SK-N-SH treated with all-trans-retinoic acid at 6 μM for 48 hours (cell line): ENCODE data around the gene ALPP.

Experiments
- ATAC-seq: fragments of 200-7000 bp; cut with Tn5 transposase; 3 replicates; pipeline ENCODE4 v1.9.1; 2020; ENCODE audit warnings: mild to moderate bottlenecking, moderate library complexity
- ARNTL ChIP-seq: fragments of 450-650 bp; formaldehyde crosslinking; IDR thresholded peaks from 2 replicates; pipeline ENCODE4 v1.5.0; 2020; ENCODE audit warnings: low read depth, mild to moderate bottlenecking, moderate library complexity, borderline replicate concordance
- BACH2 ChIP-seq: fragments of 250-450 bp; sonication (Bioruptor Pico); IDR thresholded peaks from 2 replicates; pipeline ENCODE4 v1.9.0; 2021; ENCODE audit warnings: mild to moderate bottlenecking, borderline replicate concordance
- ESRRG ChIP-seq: fragments of 250-450 bp; sonication (Bioruptor Pico); IDR thresholded peaks from 2 replicates; pipeline ENCODE4 v1.6.1; 2021; ENCODE audit warnings: mild to moderate bottlenecking
- ISL1 ChIP-seq: fragments of 250-450 bp; sonication (Bioruptor Pico); IDR thresholded peaks from 2 replicates; pipeline ENCODE4 v2.1.2; 2022; ENCODE audit warnings: mild to moderate bottlenecking, moderate library complexity
- OSR1 ChIP-seq: fragments of 250-450 bp; sonication (Bioruptor Pico); IDR thresholded peaks from 2 replicates; pipeline ENCODE4 v1.8.0; 2022; ENCODE audit warnings: moderate library complexity, mild to moderate bottlenecking, inconsistent platforms
- PATZ1 ChIP-seq: fragments of 250-450 bp; sonication (Bioruptor Pico); IDR thresholded peaks from 2 replicates; pipeline ENCODE4 v1.8.0; 2020; ENCODE audit warnings: mild to moderate bottlenecking, moderate library complexity, borderline replicate concordance
- PPARA ChIP-seq: fragments of 250-450 bp; sonication (Bioruptor Pico); IDR thresholded peaks from 2 replicates; pipeline ENCODE4 v1.5.0; 2020; ENCODE audit warnings: mild to moderate bottlenecking, borderline replicate concordance
- RARB ChIP-seq: fragments of 250-450 bp; sonication (Bioruptor Pico); IDR thresholded peaks from 2 replicates; pipeline ENCODE4 v1.8.0; 2021; ENCODE audit warnings: mild to moderate bottlenecking, moderate library complexity
- SNAI2 ChIP-seq: fragments of 250-450 bp; sonication (Bioruptor Pico); IDR thresholded peaks from 2 replicates; pipeline ENCODE4 v1.5.0; 2020; ENCODE audit warnings: mild to moderate bottlenecking, moderate library complexity
- TOX ChIP-seq: fragments of 250-450 bp; sonication (Bioruptor Pico); IDR thresholded peaks from 2 replicates; pipeline ENCODE4 v1.8.0; 2021; ENCODE audit warnings: mild to moderate bottlenecking, moderate library complexity, borderline replicate concordance
- ZC3H10 ChIP-seq: fragments of 250-450 bp; sonication (Bioruptor Pico); IDR thresholded peaks from 2 replicates; pipeline ENCODE4 v1.5.1; 2021; ENCODE audit warnings: mild to moderate bottlenecking, moderate library complexity
- ZFP3 ChIP-seq: fragments of 250-450 bp; sonication (Bioruptor Pico); IDR thresholded peaks from 2 replicates; pipeline ENCODE4 v1.5.0; 2020; ENCODE audit warnings: mild to moderate bottlenecking, moderate library complexity
- ZFP30 ChIP-seq: fragments of 450-650 bp; formaldehyde crosslinking; IDR thresholded peaks from 2 replicates; pipeline ENCODE4 v1.5.0; 2022; ENCODE audit warnings: mild to moderate bottlenecking, moderate library complexity
- ZNF565 ChIP-seq: fragments of 450-650 bp; formaldehyde crosslinking; conservative IDR thresholded peaks from 2 replicates; pipeline ENCODE4 v1.5.0; 2020; ENCODE audit warnings: low read depth, mild to moderate bottlenecking, moderate library complexity
- ZNF70 ChIP-seq: fragments of 450-650 bp; formaldehyde crosslinking; IDR thresholded peaks from 2 replicates; pipeline ENCODE4 v1.5.0; 2020; ENCODE audit warnings: mild to moderate bottlenecking, moderate library complexity
- ZNF8 ChIP-seq: fragments of 450-650 bp; formaldehyde crosslinking; IDR thresholded peaks from 2 replicates; pipeline ENCODE4 v1.5.0; 2020; ENCODE audit warnings: mild to moderate bottlenecking, moderate library complexity
- TF ChIP-seq, protein P1 (sequence below): fragments of 250-450 bp; sonication (Bioruptor Pico); IDR thresholded peaks from 2 replicates; pipeline ENCODE4 v1.8.0; 2021; ENCODE audit warnings: low read depth, mild to moderate bottlenecking, moderate library complexity, borderline replicate concordance
- TF ChIP-seq, protein P2 (sequence below): fragments of 250-450 bp; sonication (Bioruptor Pico); IDR thresholded peaks from 2 replicates; pipeline ENCODE4 v1.5.1; 2021; ENCODE audit warnings: mild to moderate bottlenecking, moderate library complexity
- TF ChIP-seq, protein P3 (sequence below): fragments of 250-450 bp; sonication (Bioruptor Pico); IDR thresholded peaks from 2 replicates; pipeline ENCODE4 v1.5.0; 2020; ENCODE audit warnings: mild to moderate bottlenecking, moderate library complexity

Gene ALPP

GRCh38 chr2:232338759-232339106 is 39.8 kb upstream of the ALPP start:
- no peak for ATAC-seq
- TF ChIP-seq ZNF70 (no peak), ARNTL (CRISPR knock-in tag) (no peak), RARB (CRISPR knock-in tag) (no peak), OSR1 (CRISPR knock-in tag) (no peak), TOX (CRISPR knock-in tag) (no peak), ZFP3 (CRISPR knock-in tag) (no peak), ZC3H10 (CRISPR knock-in tag) (no peak)
- TF ChIP-seq, protein P1, sequence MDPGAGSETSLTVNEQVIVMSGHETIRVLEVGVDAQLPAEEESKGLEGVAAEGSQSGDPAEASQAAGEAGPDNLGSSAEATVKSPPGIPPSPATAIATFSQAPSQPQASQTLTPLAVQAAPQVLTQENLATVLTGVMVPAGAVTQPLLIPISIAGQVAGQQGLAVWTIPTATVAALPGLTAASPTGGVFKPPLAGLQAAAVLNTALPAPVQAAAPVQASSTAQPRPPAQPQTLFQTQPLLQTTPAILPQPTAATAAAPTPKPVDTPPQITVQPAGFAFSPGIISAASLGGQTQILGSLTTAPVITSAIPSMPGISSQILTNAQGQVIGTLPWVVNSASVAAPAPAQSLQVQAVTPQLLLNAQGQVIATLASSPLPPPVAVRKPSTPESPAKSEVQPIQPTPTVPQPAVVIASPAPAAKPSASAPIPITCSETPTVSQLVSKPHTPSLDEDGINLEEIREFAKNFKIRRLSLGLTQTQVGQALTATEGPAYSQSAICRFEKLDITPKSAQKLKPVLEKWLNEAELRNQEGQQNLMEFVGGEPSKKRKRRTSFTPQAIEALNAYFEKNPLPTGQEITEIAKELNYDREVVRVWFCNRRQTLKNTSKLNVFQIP (CRISPR knock-in tag): no peak
- TF ChIP-seq, protein P2, sequence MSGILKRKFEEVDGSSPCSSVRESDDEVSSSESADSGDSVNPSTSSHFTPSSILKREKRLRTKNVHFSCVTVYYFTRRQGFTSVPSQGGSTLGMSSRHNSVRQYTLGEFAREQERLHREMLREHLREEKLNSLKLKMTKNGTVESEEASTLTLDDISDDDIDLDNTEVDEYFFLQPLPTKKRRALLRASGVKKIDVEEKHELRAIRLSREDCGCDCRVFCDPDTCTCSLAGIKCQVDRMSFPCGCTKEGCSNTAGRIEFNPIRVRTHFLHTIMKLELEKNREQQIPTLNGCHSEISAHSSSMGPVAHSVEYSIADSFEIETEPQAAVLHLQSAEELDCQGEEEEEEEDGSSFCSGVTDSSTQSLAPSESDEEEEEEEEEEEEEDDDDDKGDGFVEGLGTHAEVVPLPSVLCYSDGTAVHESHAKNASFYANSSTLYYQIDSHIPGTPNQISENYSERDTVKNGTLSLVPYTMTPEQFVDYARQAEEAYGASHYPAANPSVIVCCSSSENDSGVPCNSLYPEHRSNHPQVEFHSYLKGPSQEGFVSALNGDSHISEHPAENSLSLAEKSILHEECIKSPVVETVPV: no peak

- no peak for ATAC-seq
- TF ChIP-seq ZNF565 (CRISPR knock-in tag): no peak
- TF ChIP-seq, protein P3, sequence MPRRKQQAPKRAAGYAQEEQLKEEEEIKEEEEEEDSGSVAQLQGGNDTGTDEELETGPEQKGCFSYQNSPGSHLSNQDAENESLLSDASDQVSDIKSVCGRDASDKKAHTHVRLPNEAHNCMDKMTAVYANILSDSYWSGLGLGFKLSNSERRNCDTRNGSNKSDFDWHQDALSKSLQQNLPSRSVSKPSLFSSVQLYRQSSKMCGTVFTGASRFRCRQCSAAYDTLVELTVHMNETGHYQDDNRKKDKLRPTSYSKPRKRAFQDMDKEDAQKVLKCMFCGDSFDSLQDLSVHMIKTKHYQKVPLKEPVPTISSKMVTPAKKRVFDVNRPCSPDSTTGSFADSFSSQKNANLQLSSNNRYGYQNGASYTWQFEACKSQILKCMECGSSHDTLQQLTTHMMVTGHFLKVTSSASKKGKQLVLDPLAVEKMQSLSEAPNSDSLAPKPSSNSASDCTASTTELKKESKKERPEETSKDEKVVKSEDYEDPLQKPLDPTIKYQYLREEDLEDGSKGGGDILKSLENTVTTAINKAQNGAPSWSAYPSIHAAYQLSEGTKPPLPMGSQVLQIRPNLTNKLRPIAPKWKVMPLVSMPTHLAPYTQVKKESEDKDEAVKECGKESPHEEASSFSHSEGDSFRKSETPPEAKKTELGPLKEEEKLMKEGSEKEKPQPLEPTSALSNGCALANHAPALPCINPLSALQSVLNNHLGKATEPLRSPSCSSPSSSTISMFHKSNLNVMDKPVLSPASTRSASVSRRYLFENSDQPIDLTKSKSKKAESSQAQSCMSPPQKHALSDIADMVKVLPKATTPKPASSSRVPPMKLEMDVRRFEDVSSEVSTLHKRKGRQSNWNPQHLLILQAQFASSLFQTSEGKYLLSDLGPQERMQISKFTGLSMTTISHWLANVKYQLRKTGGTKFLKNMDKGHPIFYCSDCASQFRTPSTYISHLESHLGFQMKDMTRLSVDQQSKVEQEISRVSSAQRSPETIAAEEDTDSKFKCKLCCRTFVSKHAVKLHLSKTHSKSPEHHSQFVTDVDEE (CRISPR knock-in tag): no peak
- TF ChIP-seq ESRRG (CRISPR knock-in tag): no peak
- TF ChIP-seq, protein P2: no peak
- no peak for TF ChIP-seq ZFP30 (CRISPR knock-in tag)
- TF ChIP-seq PPARA (CRISPR knock-in tag): no peak
- no peak for TF ChIP-seq SNAI2 (CRISPR knock-in tag)
- TF ChIP-seq ISL1 (CRISPR knock-in tag): no peak
- no peak for TF ChIP-seq ARNTL (CRISPR knock-in tag)
- TF ChIP-seq ZC3H10 (CRISPR knock-in tag): no peak
- no peak for TF ChIP-seq RARB (CRISPR knock-in tag)
- no peak for TF ChIP-seq TOX (CRISPR knock-in tag)
- TF ChIP-seq PATZ1 (CRISPR knock-in tag): no peak
- no peak for TF ChIP-seq ZNF70
- no peak for TF ChIP-seq ZNF8 (CRISPR knock-in tag)
- TF ChIP-seq, protein P1 (CRISPR knock-in tag): no peak
- TF ChIP-seq BACH2 (CRISPR knock-in tag): no peak
- TF ChIP-seq, all 23 proteins: peak for 0
Measured at GRCh38 chr2:232339121-232340081, 39.1 kb upstream of the ALPP start.
